ENCODE measurements around the gene PHACTR4.
"Not testable (repeated sequence)": the region's sequence is repeated elsewhere in the genome, so short reads cannot be mapped to it uniquely, and the experiment has no call there.

Gene PHACTR4

DNA sequence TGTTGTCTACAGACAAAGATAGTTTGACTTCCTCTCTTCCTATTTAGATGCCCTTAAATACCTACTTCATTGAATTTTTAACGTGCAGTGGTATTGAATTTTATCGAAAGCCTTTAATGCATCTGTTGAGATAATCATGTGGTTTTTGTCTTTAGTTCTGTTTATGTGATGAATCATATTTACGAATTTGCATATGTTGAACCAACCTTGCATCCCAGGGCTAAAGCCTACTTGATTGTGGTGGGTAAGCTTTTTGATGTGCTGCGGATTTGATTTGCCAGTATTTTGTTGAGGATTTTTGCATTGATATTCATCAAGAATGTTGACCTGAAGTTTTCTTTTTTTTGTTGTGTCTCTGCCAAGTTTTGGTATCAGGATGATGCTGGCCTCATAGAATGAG, 14.2 kb downstream of the PHACTR4 start:
- not testable (repeated sequence) for H3K36me3 ChIP-seq (ENCODE audit: control insufficient read depth in 1 of 2, insufficient read depth in 2 of 2, low read length in 2 of 2); H3K4me3 ChIP-seq (ENCODE audit: low read depth, low read length); H3K27me3 ChIP-seq (ENCODE audit: insufficient read depth, low read length); H3K79me2 ChIP-seq (ENCODE audit: control insufficient read depth, insufficient read depth, low read length, poor library complexity); H3K23ac ChIP-seq (ENCODE audit: low read length); H3K18ac ChIP-seq (ENCODE audit: low read length); H4K12ac ChIP-seq (ENCODE audit: low read depth, low read length); H4K91ac ChIP-seq (ENCODE audit: low read depth, low read length); H2BK12ac ChIP-seq (ENCODE audit: low read length); H3K14ac ChIP-seq (ENCODE audit: low read length); H4K8ac ChIP-seq (ENCODE audit: low read depth, low read length); H3K79me1 ChIP-seq (ENCODE audit: low read length); H3K9ac ChIP-seq (ENCODE audit: low read length); H3K4me2 ChIP-seq (ENCODE audit: low read length); H2BK120ac ChIP-seq (ENCODE audit: insufficient read depth, low read length, poor library complexity); H3K27ac ChIP-seq (ENCODE audit: low read depth, low read length); H2BK5ac ChIP-seq (ENCODE audit: low read depth, low read length, poor library complexity); H2AK5ac ChIP-seq (ENCODE audit: low read length); DNase-seq; H3K4me1 ChIP-seq (ENCODE audit: control insufficient read depth in 1 of 2, insufficient read depth in 2 of 2, low read length in 2 of 2); H3K9me3 ChIP-seq (ENCODE audit: insufficient read depth, low read depth, low read length); H3K4ac ChIP-seq (ENCODE audit: low read depth, low read length); H2AFZ ChIP-seq (ENCODE audit: insufficient read depth, low read length, poor library complexity)
- WGBS (ENCODE audit: extremely low coverage, insufficient coverage, insufficient read length): no CpG with 5 or more reads among the region's 4 CpGs

DNA sequence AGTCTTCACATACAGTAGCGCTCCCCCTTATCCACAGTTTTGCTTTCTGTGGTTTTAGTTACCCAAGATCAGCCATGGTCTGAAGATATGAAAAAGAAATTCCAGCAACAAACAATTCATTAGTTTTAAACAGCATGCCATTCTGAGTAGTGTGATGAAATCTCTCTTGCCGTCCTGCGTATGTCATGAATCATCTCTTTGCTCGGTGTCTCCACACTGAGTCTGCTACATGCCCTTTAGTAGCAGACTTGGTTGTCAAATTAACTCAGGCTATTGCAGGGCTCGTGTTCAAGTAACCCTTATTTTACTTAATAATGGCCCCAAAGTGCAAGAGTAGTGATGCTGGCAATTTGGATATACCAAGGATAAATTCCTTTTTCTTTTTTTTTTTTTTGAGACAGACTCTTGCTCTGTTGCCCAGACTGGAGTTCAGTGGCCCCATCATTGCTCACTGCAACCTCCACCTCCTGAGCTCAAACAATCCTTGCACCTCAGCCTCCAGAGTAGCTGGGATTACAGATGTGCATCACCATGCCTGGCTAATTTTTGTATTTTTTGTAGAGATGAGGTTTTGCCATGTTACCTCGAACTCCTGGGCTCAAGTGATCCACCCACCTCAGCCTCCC, 22.6 kb downstream of the PHACTR4 start:
- Histone ChIP-seq H2AFZ (ENCODE audit: insufficient read depth, low read length, poor library complexity) (no peak overlapping the region), H4K91ac (ENCODE audit: low read depth, low read length) (no peak overlapping the region), H3K4me2 (ENCODE audit: low read length) (no peak overlapping the region), H3K4ac (ENCODE audit: low read depth, low read length) (no peak overlapping the region), H2BK12ac (ENCODE audit: low read length) (no peak overlapping the region), H3K79me1 (ENCODE audit: low read length) (no peaks in the 10 kb centered on the region), H3K18ac (ENCODE audit: low read length) (no peak overlapping the region), H3K9me3 (ENCODE audit: insufficient read depth, low read depth, low read length) (peaks cover 2% of the 10 kb centered on the region), H2BK120ac (ENCODE audit: insufficient read depth, low read length, poor library complexity) (no peak overlapping the region), H2BK5ac (ENCODE audit: low read depth, low read length, poor library complexity) (no peak overlapping the region), H3K4me1 (ENCODE audit: control insufficient read depth in 1 of 2, insufficient read depth in 2 of 2, low read length in 2 of 2) (no peaks in the 10 kb centered on the region), H3K14ac (ENCODE audit: low read length) (no peak overlapping the region), H4K12ac (ENCODE audit: low read depth, low read length) (no peak overlapping the region), H3K27me3 (ENCODE audit: insufficient read depth, low read length) (no peaks in the 10 kb centered on the region), H3K36me3 (ENCODE audit: control insufficient read depth in 1 of 2, insufficient read depth in 2 of 2, low read length in 2 of 2) (peaks cover 2% of the 10 kb centered on the region in 2 experiments), H3K27ac (ENCODE audit: low read depth, low read length) (no peak overlapping the region), H3K4me3 (ENCODE audit: low read depth, low read length) (no peak overlapping the region), H4K8ac (ENCODE audit: low read depth, low read length) (no peak overlapping the region), H3K23ac (ENCODE audit: low read length) (no peak overlapping the region), H3K79me2 (ENCODE audit: control insufficient read depth, insufficient read depth, low read length, poor library complexity) (no peaks in the 10 kb centered on the region), H3K9ac (ENCODE audit: low read length) (no peak overlapping the region), H2AK5ac (ENCODE audit: low read length) (no peak overlapping the region)
- peak; percentile 64 to 82 for DNase-seq
- no CpG with 5 or more reads among the region's 6 CpGs for WGBS (ENCODE audit: extremely low coverage, insufficient coverage, insufficient read length)

DNA sequence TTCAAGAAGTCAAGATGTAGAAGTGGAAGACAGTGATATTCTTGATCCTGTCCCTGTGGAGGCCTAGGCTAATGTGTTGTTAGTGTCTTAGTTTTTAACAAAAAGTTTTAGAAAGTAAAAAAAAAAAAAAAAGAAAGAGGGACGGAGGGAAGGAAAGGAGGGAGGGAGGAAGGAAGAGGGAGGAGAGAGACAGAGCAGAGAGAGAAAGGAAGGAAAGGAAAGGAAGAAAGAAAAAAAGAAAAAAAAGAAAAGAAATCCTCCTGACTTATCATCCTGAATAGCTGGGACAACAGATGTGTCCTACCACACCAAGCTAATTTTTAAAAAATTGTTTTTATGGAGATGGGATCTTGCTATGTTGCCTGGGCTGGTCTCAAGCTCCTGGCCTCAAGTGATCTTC, 24.6 kb downstream of the PHACTR4 start:
- no peak overlapping the region for H4K8ac ChIP-seq (ENCODE audit: low read depth, low read length)
- H3K4me3 ChIP-seq (ENCODE audit: low read depth, low read length): no peak overlapping the region
- H3K4me1 ChIP-seq (ENCODE audit: control insufficient read depth in 1 of 2, insufficient read depth in 2 of 2, low read length in 2 of 2): no peaks in the 10 kb centered on the region
- no peak overlapping the region for H2BK12ac ChIP-seq (ENCODE audit: low read length)
- no peak overlapping the region for H3K23ac ChIP-seq (ENCODE audit: low read length)
- H4K12ac ChIP-seq (ENCODE audit: low read depth, low read length): no peak overlapping the region
- H2AFZ ChIP-seq (ENCODE audit: insufficient read depth, low read length, poor library complexity): no peak overlapping the region
- H2BK5ac ChIP-seq (ENCODE audit: low read depth, low read length, poor library complexity): no peak overlapping the region
- no peaks in the 10 kb centered on the region for H3K79me2 ChIP-seq (ENCODE audit: control insufficient read depth, insufficient read depth, low read length, poor library complexity)
- H3K18ac ChIP-seq (ENCODE audit: low read length): no peak overlapping the region
- no peak overlapping the region for H2BK120ac ChIP-seq (ENCODE audit: insufficient read depth, low read length, poor library complexity)
- no peaks in the 10 kb centered on the region for H3K27me3 ChIP-seq (ENCODE audit: insufficient read depth, low read length)
- H2AK5ac ChIP-seq (ENCODE audit: low read length): no peak overlapping the region
- H3K79me1 ChIP-seq (ENCODE audit: low read length): no peaks in the 10 kb centered on the region
- H3K4ac ChIP-seq (ENCODE audit: low read depth, low read length): no peak overlapping the region
- peaks cover 2 to 10% of the 10 kb centered on the region in 2 experiments for H3K36me3 ChIP-seq (ENCODE audit: control insufficient read depth in 1 of 2, insufficient read depth in 2 of 2, low read length in 2 of 2)
- no peak overlapping the region for H3K4me2 ChIP-seq (ENCODE audit: low read length)
- no peak overlapping the region for H3K14ac ChIP-seq (ENCODE audit: low read length)
- H3K9ac ChIP-seq (ENCODE audit: low read length): no peak overlapping the region
- no peak for DNase-seq
- 94% methylated on average over 1 of the region's 1 CpG for WGBS (ENCODE audit: extremely low coverage, insufficient coverage, insufficient read length)
- H3K27ac ChIP-seq (ENCODE audit: low read depth, low read length): no peak overlapping the region
- H4K91ac ChIP-seq (ENCODE audit: low read depth, low read length): no peak overlapping the region
- peaks cover 2% of the 10 kb centered on the region for H3K9me3 ChIP-seq (ENCODE audit: insufficient read depth, low read depth, low read length)

DNA sequence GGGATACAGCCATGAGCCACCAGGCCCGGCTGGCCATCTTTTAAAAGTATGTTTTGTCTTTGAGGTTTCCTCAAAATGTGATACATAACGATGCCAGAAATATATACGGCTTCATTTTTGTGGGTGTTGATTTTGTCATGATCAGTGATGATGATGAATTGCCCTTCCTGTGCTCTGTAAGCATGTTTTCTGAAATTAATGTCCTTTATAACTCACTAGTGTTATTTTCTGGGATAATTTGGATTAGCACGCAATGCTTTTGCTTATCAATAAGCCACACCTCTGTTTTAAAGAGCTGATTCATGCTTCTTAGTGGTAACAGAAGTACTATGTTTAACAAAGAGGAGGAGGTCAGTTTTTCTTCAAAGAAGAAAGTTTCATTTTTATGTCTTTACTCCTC, 25.6 kb downstream of the PHACTR4 start:
- H3K18ac ChIP-seq (ENCODE audit: low read length): no peak overlapping the region
- no peak for DNase-seq

More for the DNA sequence above, 25.6 kb downstream of the PHACTR4 start:
- Histone ChIP-seq H3K14ac (ENCODE audit: low read length) (no peak overlapping the region), H3K79me2 (ENCODE audit: control insufficient read depth, insufficient read depth, low read length, poor library complexity) (no peaks in the 10 kb centered on the region), H3K4me1 (ENCODE audit: control insufficient read depth in 1 of 2, insufficient read depth in 2 of 2, low read length in 2 of 2) (no peaks in the 10 kb centered on the region), H2BK120ac (ENCODE audit: insufficient read depth, low read length, poor library complexity) (no peak overlapping the region), H2AFZ (ENCODE audit: insufficient read depth, low read length, poor library complexity) (no peak overlapping the region), H4K8ac (ENCODE audit: low read depth, low read length) (no peak overlapping the region), H2BK12ac (ENCODE audit: low read length) (no peak overlapping the region), H3K4me3 (ENCODE audit: low read depth, low read length) (no peak overlapping the region), H2BK5ac (ENCODE audit: low read depth, low read length, poor library complexity) (no peak overlapping the region), H3K23ac (ENCODE audit: low read length) (no peak overlapping the region), H3K27me3 (ENCODE audit: insufficient read depth, low read length) (no peaks in the 10 kb centered on the region), H3K36me3 (ENCODE audit: control insufficient read depth in 1 of 2, insufficient read depth in 2 of 2, low read length in 2 of 2) (peaks cover 0 to 8% of the 10 kb centered on the region in 2 experiments), H3K4ac (ENCODE audit: low read depth, low read length) (no peak overlapping the region), H2AK5ac (ENCODE audit: low read length) (no peak overlapping the region), H4K91ac (ENCODE audit: low read depth, low read length) (no peak overlapping the region), H4K12ac (ENCODE audit: low read depth, low read length) (no peak overlapping the region), H3K27ac (ENCODE audit: low read depth, low read length) (no peak overlapping the region), H3K9ac (ENCODE audit: low read length) (no peak overlapping the region), H3K9me3 (ENCODE audit: insufficient read depth, low read depth, low read length) (no peaks in the 10 kb centered on the region), H3K79me1 (ENCODE audit: low read length) (no peaks in the 10 kb centered on the region), H3K4me2 (ENCODE audit: low read length) (no peak overlapping the region)
- no CpG with 5 or more reads among the region's 4 CpGs for WGBS (ENCODE audit: extremely low coverage, insufficient coverage, insufficient read length)
